Adrenal gland (tissue), 5 donors: ENCODE data around the gene ZNHIT2.

Source experiments
- POLR2A ChIP-seq, 2 donors: fragments of 450-650 bp; IDR thresholded peaks; one replicate each; pipeline ENCODE4 v1.6.1; 2017; ENCODE audit warnings: antibody characterized with exemption in 2 of 2, mild to moderate bottlenecking in 2 of 2, moderate library complexity in 1 of 2
- TF ChIP-seq, protein P1 (sequence below), 6 experiments: fragments of 450-650 bp in 4 of 6; fragments of 200-600 bp in 2 of 6; sonication (generic) in 1 of 6; IDR thresholded peaks; 1 replicate in 5 of 6; 2 replicates in 1 of 6; pipeline versions ENCODE4 v1.5.1 to v1.8.0; 2016 to 2021; ENCODE audit warnings: antibody characterized with exemption in 6 of 6, mild to moderate bottlenecking in 2 of 6, moderate library complexity in 1 of 6
- donor health status: DM: no; HTN: no; CAD: no.

DNA sequence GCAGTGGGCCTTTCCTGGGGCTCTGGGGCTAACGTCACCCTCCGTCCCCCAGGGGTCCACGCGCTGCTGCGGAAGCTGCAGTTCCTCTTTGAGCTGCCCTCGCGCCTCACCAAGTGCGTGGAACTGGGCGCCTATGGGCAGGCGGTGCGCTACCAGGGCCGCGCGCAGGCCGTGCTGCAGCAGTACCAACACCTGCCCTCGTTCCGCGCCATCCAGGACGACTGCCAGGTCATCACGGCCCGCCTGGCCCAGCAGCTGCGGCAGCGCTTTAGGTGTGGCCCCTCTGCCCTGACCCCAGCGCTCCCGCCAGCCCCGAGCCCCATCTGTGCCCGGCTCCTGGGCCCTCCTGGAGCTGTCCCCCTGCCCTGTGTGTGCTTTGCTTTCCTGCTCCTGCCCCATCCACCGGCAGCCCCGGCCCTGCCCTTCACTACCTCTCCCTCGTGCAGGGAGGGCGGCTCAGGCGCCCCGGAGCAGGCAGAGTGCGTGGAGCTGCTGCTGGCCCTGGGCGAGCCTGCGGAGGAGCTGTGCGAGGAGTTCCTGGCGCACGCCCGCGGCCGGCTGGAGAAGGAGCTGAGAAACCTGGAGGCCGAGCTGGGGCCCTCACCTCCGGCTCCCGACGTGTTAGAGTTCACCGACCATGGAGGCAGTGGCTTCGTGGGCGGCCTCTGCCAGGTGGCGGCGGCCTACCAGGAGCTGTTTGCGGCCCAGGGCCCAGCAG, 9.6 kb downstream of the ZNHIT2 start:
- TF ChIP-seq POLR2A (IDR thresholded peaks at IDR 0.05): no peak
- TF ChIP-seq, protein P1, sequence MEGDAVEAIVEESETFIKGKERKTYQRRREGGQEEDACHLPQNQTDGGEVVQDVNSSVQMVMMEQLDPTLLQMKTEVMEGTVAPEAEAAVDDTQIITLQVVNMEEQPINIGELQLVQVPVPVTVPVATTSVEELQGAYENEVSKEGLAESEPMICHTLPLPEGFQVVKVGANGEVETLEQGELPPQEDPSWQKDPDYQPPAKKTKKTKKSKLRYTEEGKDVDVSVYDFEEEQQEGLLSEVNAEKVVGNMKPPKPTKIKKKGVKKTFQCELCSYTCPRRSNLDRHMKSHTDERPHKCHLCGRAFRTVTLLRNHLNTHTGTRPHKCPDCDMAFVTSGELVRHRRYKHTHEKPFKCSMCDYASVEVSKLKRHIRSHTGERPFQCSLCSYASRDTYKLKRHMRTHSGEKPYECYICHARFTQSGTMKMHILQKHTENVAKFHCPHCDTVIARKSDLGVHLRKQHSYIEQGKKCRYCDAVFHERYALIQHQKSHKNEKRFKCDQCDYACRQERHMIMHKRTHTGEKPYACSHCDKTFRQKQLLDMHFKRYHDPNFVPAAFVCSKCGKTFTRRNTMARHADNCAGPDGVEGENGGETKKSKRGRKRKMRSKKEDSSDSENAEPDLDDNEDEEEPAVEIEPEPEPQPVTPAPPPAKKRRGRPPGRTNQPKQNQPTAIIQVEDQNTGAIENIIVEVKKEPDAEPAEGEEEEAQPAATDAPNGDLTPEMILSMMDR (IDR thresholded peaks at IDR 0.05): no peak
